CD14-positive monocyte (primary cell): ENCODE measurements around the gene RPS19BP1. TPM values are rescaled to one million over a fixed set of nuclear protein-coding genes. Genes with fewer than 3 reads are reported as not detected.

Experiments used
- DNase-seq, 3 donors: peaks; one replicate each; pipeline ENCODE4 v3.0.0-alpha.2; 2011 to 2022
- H2AFZ ChIP-seq: 2 replicates; pipeline ENCODE4 v1.6.0; 2012; ENCODE audit warnings: mild to moderate bottlenecking, low read depth, low read length, inconsistent platforms; ENCODE audit not compliant: insufficient read depth, poor library complexity, severe bottlenecking
- H3K27ac ChIP-seq, 2 donors: 1 replicate in 1 of 2; 2 replicates in 1 of 2; pipeline ENCODE4 v1.5.1; 2012 to 2013; ENCODE audit warnings: low read length in 2 of 2, control low read depth in 1 of 2, inconsistent platforms in 1 of 2, low read depth in 1 of 2, mild to moderate bottlenecking in 1 of 2
- H3K27me3 ChIP-seq, 2 donors: one replicate each; pipeline versions ENCODE4 v1.6.0 to v1.6.1; 2011 to 2013; ENCODE audit warnings: low read length in 2 of 2; ENCODE audit not compliant: control insufficient read depth in 2 of 2, insufficient read depth in 2 of 2
- H3K36me3 ChIP-seq, 2 donors: replicated peaks in 1 of 2; 1 replicate in 1 of 2; 2 replicates in 1 of 2; pipeline versions ENCODE4 v1.5.1 to v1.6.1; 2012 to 2013; ENCODE audit warnings: low read length in 2 of 2, control low read depth in 1 of 2, inconsistent platforms in 1 of 2, mild to moderate bottlenecking in 1 of 2; ENCODE audit not compliant: insufficient read depth in 2 of 2, control insufficient read depth in 1 of 2
- H3K4me1 ChIP-seq, 2 donors: 1 replicate in 1 of 2; 2 replicates in 1 of 2; pipeline versions ENCODE4 v1.5.1 to v1.6.1; 2012 to 2013; ENCODE audit warnings: low read length in 2 of 2, control low read depth in 1 of 2, inconsistent platforms in 1 of 2, mild to moderate bottlenecking in 1 of 2, moderate library complexity in 1 of 2; ENCODE audit not compliant: insufficient read depth in 2 of 2, control insufficient read depth in 1 of 2
- H3K4me2 ChIP-seq: replicated peaks from 2 replicates; pipeline ENCODE3; 2012; ENCODE audit warnings: low read length, moderate library complexity, mild to moderate bottlenecking; ENCODE audit not compliant: poor library complexity, severe bottlenecking; ENCODE audit errors: extremely low read depth
- H3K4me3 ChIP-seq, 3 experiments: fragments of 200-600 bp in 1 of 3; sonication (generic) in 1 of 3; replicated peaks in 1 of 3; 1 replicate in 2 of 3; 2 replicates in 1 of 3; pipeline ENCODE4 v1.5.1; 2011 to 2013; ENCODE audit warnings: low read length in 3 of 3, mild to moderate bottlenecking in 3 of 3, control low read depth in 2 of 3, low read depth in 2 of 3, inconsistent platforms in 1 of 3, moderate library complexity in 1 of 3
- H3K79me2 ChIP-seq: 2 replicates; pipeline ENCODE4 v1.6.0; 2012; ENCODE audit warnings: mild to moderate bottlenecking, control low read depth, inconsistent platforms, low read length, moderate library complexity; ENCODE audit not compliant: insufficient read depth
- H3K9ac ChIP-seq: 2 replicates; pipeline ENCODE4 v1.6.0; 2017; ENCODE audit warnings: low read length, mild to moderate bottlenecking; ENCODE audit not compliant: insufficient read depth, poor library complexity, severe bottlenecking
- H3K9me3 ChIP-seq, 2 donors: replicated peaks in 1 of 2; 1 replicate in 1 of 2; 2 replicates in 1 of 2; pipeline versions ENCODE4 v1.5.1 to v1.6.1; 2012 to 2013; ENCODE audit warnings: low read length in 2 of 2, control low read depth in 1 of 2; ENCODE audit not compliant: control insufficient read depth in 1 of 2, insufficient read depth in 1 of 2
- H4K20me1 ChIP-seq: 2 replicates; pipeline ENCODE4 v1.6.0; 2012; ENCODE audit warnings: mild to moderate bottlenecking, low read length, control low read depth, moderate library complexity; ENCODE audit not compliant: insufficient read depth
- H3K27ac Mint-ChIP-seq, 7 donors: one replicate each; pipeline ENCODE4 v1.8.0; 2020; ENCODE audit warnings: mild to moderate bottlenecking in 7 of 7, mixed read lengths in 7 of 7, moderate library complexity in 6 of 7, inconsistent platforms in 2 of 7
- H3K27me3 Mint-ChIP-seq, 3 donors: one replicate each; pipeline ENCODE4 v1.8.0; 2021 to 2022; ENCODE audit warnings: low read depth in 3 of 3, mild to moderate bottlenecking in 3 of 3, mixed read lengths in 3 of 3, moderate library complexity in 3 of 3, inconsistent platforms in 1 of 3
- H3K36me3 Mint-ChIP-seq, 2 donors: one replicate each; pipeline ENCODE4 v1.8.0; 2020; ENCODE audit warnings: mixed read lengths in 2 of 2, inconsistent platforms in 1 of 2, mild to moderate bottlenecking in 1 of 2
- H3K4me1 Mint-ChIP-seq: one replicate; pipeline ENCODE4 v1.8.0; 2020; ENCODE audit warnings: mild to moderate bottlenecking, mixed read lengths
- H3K4me3 Mint-ChIP-seq, 2 donors: one replicate each; pipeline ENCODE4 v1.8.0; 2020; ENCODE audit warnings: mild to moderate bottlenecking in 2 of 2, mixed read lengths in 2 of 2, moderate library complexity in 1 of 2
- H3K9me3 Mint-ChIP-seq, 7 donors: one replicate each; pipeline ENCODE4 v1.8.0; 2020 to 2022; ENCODE audit warnings: mixed read lengths in 7 of 7, mild to moderate bottlenecking in 6 of 7, moderate library complexity in 6 of 7, inconsistent platforms in 2 of 7
- CTCF ChIP-seq: fragments of 200-600 bp; IDR thresholded peaks from one replicate; pipeline ENCODE4 v1.8.0; 2022; ENCODE audit warnings: antibody characterized with exemption, mild to moderate bottlenecking
- WGBS: methylation state at CpG from one replicate; pipeline ENCODE4 v1.1.5; 2013; ENCODE audit warnings: missing lambda C conversion rate; ENCODE audit not compliant: insufficient coverage; 5-methylcytosine and 5-hydroxymethylcytosine counted together
- intact Hi-C, 2 donors: fragments of 100-400 bp; cut with micrococcal nuclease; formaldehyde crosslinking; loops; one replicate each; pipeline versions ENCODE4 v1.15.0 to v1.15.1; 2023
- polyA plus RNA-seq, 3 donors: library from polyadenylated mRNA; depleted of rRNA in 1 of 3; unstranded in 2 of 3; stranded (reverse) in 1 of 3; fragments of 300-500 nt in 2 of 3; fragments of >200 nt in 1 of 3; fragmentation: Illumina TruSeq in 2 of 3; gene quantifications; 1 replicate in 2 of 3; 2 replicates in 1 of 3; pipeline ENCODE4 v1.2.3, GENCODE V29; 2012 to 2021

Gene RPS19BP1
- polyA plus RNA-seq, 3 donors = 59.9 to 106 (median 73.5) TPM

GRCh38 chr22:39565414-39565944, 32.9 kb upstream of the RPS19BP1 start:
- no peak for DNase-seq
- no peak for TF ChIP-seq CTCF
- Histone ChIP-seq H2AFZ (no peak overlapping the region), H3K79me2 (no peaks in the 10 kb centered on the region), H3K4me2 (no peak overlapping the region), H3K9me3 (no peaks in the 10 kb centered on the region), H3K4me1 (no peaks in the 10 kb centered on the region), H4K20me1 (no peaks in the 10 kb centered on the region), H3K27me3 (peaks cover 0 to 4% of the 10 kb centered on the region in 2 donors), H3K9ac (no peak overlapping the region), H3K27ac (no peak overlapping the region), H3K4me3 (no peak overlapping the region), H3K36me3 (no peaks in the 10 kb centered on the region)
- Mint-ChIP-seq H3K4me3 (no peak overlapping the region), H3K27ac (no peak overlapping the region), H3K36me3 (no peaks in the 10 kb centered on the region), H3K27me3 (peaks cover 6 to 14% (median 6%) of the 10 kb centered on the region in 3 donors), H3K9me3 (peaks cover 0 to 10% (median 5%) of the 10 kb centered on the region in 7 donors), H3K4me1 (peaks cover 7% of the 10 kb centered on the region)
- intact Hi-C loops = no loop called here
- 99% methylated on average over 5 of the region's 5 CpGs for WGBS

GRCh38 chr22:39563571-39564428, 31.3 kb upstream of the RPS19BP1 start:
- no peaks in the 10 kb centered on the region for H3K9me3 ChIP-seq
- intact Hi-C loops = no loop called here
- no peak overlapping the region for H3K4me3 ChIP-seq
- H2AFZ ChIP-seq = no peak overlapping the region
- Mint-ChIP-seq H3K9me3 (peaks cover 0 to 10% (median 5%) of the 10 kb centered on the region in 7 donors), H3K27ac (no peak overlapping the region), H3K4me1 (peaks cover 7% of the 10 kb centered on the region), H3K27me3 (peaks cover 20 to 31% (median 22%) of the 10 kb centered on the region in 3 donors), H3K4me3 (no peak overlapping the region), H3K36me3 (no peaks in the 10 kb centered on the region)
- no peak overlapping the region for H3K27ac ChIP-seq
- no peaks in the 10 kb centered on the region for H3K4me1 ChIP-seq
- WGBS = 86% methylated on average over 7 of the region's 7 CpGs
- H4K20me1 ChIP-seq = no peaks in the 10 kb centered on the region
- DNase-seq = no peak
- H3K27me3 ChIP-seq = peaks cover 2 to 16% of the 10 kb centered on the region in 2 donors
- no peak for TF ChIP-seq CTCF
- no peaks in the 10 kb centered on the region for H3K79me2 ChIP-seq
- H3K36me3 ChIP-seq = no peaks in the 10 kb centered on the region
- no peak overlapping the region for H3K9ac ChIP-seq
- H3K4me2 ChIP-seq = no peak overlapping the region
